GM10266 (cell line): ENCODE results near the gene IARS2.

Experiments used
- DNase-seq: peaks from one replicate; pipeline ENCODE4 v3.0.0; 2012; ENCODE audit errors: extremely low spot score
- CTCF ChIP-seq: IDR thresholded peaks from 2 replicates; pipeline ENCODE4 v1.5.1; 2012; ENCODE audit warnings: mild to moderate bottlenecking, low read depth; ENCODE audit not compliant: control insufficient read depth, insufficient read depth; ENCODE audit errors: missing control alignments

IARS2 gene

GRCh38 chr1:220094016-220094911 is at the start of gene IARS2:
Gene IARS2 (plus strand): TSS chr1:220094132. CDS start chr1:220094217, 85 bp downstream.
- TF ChIP-seq CTCF, result no peak
- DNase-seq, result peak; percentile 94

- DNase-seq, result no peak
- no peak for TF ChIP-seq CTCF
Observed at GRCh38 chr1:220044678-220045355, 49.1 kb upstream of the IARS2 start.

GRCh38 chr1:220045356-220046051 is 48.4 kb upstream of the IARS2 start:
- TF ChIP-seq CTCF, result no peak
- peak; percentile 22 for DNase-seq

- TF ChIP-seq CTCF, result peak; percentile 65
- DNase-seq, result peak; percentile 89
Observed at GRCh38 chr1:220046052-220046930, 47.6 kb upstream of the IARS2 start, which contains the start of gene EPRS1. Gene EPRS1 (minus strand): TSS chr1:220046505. CDS start chr1:220046388, 117 bp downstream.

GRCh38 chr1:220056374-220056773 is 37.6 kb upstream of the IARS2 start:
- no peak for DNase-seq
- TF ChIP-seq CTCF, result no peak

GRCh38 chr1:220060876-220061275 is 33.1 kb upstream of the IARS2 start:
- no peak for DNase-seq
- no peak for TF ChIP-seq CTCF
